Posterior vena cava (tissue), 2 donors: ENCODE results near the gene ALG11. TPM values are rescaled to one million over a fixed set of nuclear protein-coding genes. Genes with fewer than 3 reads are reported as not detected.

ENCODE experiments used
- DNase-seq: peaks from one replicate; pipeline ENCODE4 v3.0.0-alpha.2; 2020; ENCODE audit warnings: low spot score
- intact Hi-C, 2 donors: fragments of 100-400 bp; cut with DNase I; formaldehyde crosslinking; loops; one replicate each; pipeline versions ENCODE4 v1.14.1 to v1.14.2; 2022 to 2023
- total RNA-seq, 2 donors: library from RNA; stranded (reverse); fragmentation: NEBNext Ultra II Directional; extraction: Animal tissue kit (Norgen Biotek cat#: 25700); gene quantifications; one replicate each; pipeline ENCODE4 v1.2.1, GENCODE V29; 2021
- donor health status: DM: yes; HTN: yes; CAD: no.
- donor health status: DM: yes; HTN: yes; CAD: no.

The ALG11 gene
- total RNA-seq, 2 donors from 2014 or later: 27.1 to 34.9 TPM

DNA sequence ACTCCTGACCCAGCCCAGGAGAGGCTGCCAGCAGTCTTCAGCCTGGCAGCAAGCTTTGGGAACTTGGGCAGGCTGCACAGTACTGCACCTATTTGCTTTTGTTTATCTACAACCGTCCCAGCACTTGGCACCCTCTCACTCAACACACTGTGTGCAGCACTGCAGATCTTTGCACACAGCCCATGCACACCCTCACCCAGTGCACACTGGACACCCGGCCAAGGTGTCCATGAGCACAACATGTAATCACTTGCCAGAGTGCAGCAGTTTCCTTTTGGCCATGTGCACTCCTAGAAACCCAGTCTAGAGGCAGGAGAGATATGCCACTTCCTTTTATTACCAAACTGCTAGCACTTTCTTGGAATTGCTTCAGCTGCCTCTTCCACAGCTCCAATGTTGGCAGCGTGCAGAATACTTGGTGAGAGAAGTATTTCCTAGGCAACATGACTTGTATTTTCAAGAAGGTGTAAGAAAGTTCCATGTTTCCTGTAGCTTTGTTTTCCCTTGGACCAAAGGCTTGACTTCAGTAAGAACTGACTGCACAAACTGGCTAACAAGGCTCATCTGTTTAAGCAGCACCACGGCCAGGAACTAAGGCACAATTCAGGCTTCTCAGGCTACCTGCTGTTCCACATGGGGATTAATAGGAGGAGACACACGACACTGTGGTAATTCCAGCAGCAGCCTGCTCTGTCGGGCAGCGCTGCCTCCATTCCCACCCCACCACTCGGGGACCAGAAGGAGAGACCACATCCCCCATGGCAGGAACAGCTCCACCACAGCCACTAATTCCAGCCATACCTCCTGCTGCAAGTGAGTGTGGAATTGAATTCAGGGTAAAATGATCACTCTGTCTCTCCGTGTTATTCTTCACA, 16.3 kb upstream of the ALG11 start:
- intact Hi-C loops: no loop called here
- no peak for DNase-seq

DNA sequence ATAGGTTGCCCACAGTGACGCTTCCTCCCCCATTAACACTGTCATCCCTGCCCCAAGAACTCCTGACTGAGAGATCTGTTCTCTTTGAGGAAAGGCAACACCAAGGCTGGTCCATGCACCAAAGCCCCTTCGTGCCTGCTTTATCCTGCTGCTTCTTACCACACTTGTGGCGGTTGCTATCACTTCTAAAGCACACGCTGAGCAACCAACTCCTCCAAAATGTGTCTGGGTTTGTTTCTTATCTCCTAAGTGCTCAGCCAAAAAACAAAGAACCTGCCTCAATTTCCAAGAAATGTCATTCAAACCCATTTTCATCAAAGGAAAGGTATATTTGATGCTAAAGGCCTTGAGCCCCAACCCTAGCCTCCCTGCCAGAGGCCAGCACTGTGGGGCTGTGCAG, 15.6 kb upstream of the ALG11 start:
- intact Hi-C loops: no loop called here
- no peak for DNase-seq

DNA sequence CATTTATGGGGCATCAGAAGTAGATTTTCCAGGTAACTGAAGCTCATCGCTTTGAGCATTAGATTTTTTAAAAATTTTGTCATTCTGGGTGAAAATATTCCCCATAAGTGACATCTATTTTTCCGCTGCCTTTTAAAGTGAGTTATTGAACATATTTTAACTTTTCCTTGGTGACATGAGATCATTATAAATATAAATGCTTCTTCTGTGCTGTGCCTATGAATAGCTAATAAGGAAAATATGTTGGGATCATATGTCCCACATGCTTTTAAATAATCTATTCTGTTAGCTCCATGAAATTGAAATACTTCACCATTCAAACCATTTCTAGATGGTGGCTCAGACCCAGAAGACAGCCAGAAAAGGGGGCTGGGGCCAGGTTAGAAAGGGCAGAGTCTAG, 15.0 kb upstream of the ALG11 start:
- intact Hi-C loops: no loop called here
- no peak for DNase-seq

DNA sequence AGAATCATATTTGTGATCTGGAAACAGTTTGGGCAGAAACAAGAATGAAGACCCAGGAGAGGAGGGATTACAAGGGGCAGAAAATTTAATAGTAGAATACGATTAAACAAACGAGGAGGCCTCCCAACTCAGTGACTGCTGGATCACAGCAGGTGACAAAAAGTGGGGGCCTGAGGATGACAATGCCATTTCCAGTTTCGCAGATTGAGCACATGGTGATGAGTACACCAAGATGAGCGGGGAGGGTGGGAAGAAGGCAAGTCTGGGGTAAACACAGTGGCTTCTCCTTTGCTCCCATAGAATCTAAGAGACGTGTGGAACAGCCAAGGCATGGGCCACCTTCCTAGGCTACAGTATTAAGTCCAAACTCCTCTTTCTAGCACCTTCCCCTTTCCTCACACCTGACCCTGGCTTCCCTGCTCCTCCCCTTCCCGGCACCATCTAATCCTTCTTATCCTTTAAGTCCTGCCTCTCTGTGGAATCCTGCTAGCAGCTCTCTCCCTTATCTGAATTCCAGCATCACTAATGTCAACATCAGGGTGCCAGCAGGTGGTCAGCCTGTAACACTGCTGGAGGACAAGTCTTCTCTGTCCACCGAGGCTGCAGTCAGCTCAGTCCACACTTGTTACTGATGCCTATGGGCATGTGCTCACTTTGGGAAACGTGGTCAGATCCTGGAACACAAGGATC, 14.4 kb upstream of the ALG11 start:
- DNase-seq: no peak
- intact Hi-C loops: no loop called here

DNA sequence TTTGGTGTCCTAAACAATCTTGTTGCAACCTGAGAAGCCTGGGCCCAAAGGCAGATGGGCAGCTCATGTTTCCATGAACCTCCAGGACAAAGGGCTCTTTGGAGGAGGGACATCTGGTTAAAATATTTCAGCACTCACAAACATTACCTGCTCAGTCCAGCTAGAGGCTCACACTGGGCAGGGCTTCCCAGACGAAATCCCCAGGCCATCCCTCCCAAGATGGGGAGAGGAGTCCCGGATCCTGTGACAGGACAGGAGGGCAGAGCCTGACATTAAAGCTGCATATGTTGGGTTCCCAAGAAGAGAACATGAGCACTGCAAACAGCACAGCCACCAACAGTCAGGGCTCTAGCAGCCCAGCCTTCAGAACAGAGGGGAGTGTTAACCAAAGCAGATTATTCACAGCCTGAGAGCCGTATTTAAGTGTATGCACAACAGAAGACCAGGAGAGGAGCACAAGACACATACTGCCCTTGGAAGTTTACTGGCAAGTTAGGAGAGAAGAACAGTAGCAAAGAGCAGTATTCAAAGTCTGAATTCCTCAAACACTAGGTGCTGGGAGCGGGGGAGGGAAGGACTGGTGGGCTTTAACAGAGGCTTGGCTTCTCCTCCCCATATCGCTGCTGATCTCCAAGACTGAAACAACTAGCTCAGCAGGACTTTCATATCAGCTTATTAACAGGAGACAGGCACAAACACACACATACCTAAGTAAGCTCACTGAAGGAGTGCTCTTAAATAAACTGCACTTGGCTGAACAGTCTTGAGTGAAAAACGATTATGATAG, 13.3 kb upstream of the ALG11 start:
- intact Hi-C loops: no loop called here
- DNase-seq: no peak

DNA sequence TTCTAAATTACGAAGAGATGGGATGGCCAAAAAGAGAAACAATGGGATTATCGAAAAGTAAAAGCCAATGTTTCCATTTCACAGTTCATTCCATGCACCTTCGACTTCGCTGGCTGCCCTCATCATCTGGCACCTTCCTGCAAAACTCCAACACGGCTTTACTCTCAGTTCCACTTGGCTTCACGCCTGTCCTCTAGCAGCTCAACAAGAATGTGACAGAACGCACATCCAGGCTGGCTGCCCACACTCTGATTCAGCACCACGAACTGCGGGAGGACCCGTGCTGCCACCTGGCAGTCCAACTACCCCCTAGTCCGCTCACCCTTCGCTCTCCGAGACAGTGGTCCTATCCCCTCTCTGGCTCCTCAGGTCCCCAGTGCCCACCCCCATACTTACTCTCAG, 12.7 kb upstream of the ALG11 start:
- peak; percentile 77 for DNase-seq
- intact Hi-C loops: no loop called here

DNA sequence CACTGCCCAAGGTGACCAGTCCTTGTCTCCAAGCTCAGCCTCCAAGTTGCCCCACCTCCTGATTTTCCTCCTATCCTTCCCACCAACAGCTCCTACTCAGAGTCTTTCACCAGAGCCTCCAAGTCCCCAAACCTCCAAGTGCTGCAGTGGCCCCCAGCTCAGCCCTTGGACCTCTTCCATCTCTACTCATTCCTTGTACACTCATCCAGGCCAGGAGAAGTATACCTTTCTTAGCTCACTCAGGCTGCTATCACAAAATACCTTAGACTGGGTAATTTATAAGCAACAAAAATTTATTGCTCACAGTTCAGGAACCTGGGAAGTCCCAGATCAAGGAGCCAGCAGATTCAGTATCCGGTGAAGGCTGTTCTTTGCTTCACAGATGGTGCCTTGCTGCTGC, 12.3 kb upstream of the ALG11 start:
- no peak for DNase-seq
- intact Hi-C loops: no loop called here

DNA sequence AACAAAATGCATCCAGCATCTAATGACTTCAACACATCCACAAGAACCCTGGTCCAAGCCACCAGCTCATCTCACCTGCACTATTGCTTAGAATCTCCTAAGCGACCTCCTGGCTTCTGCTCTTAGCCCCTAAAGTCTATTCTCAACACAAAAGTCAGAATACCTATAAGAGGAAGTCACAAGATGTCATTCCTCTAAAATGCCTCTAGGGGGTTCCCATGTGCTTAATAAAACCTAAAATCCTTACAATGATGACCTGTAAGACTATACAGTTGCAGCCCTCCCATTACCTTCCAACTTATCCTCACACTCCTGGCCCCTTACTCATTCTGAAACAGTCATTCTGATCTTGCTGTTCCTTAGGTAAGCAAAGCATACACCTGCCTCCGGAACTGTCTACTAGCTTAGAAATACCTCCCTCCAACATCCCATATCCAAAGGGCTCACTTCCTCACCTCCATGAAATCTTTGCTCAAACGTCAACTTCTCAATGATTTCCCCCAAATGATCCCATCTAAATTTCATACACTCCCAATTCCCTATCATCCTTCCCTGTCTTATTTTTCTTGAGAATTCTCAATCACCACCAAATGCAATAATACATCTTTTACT, 11.0 kb upstream of the ALG11 start:
- DNase-seq: no peak
- intact Hi-C loops: loop anchor here in 1 of 2 donors (1.0 kb wide), 1 partner anchor 35 kb away; no protein-coding TSS in a partner anchor

DNA sequence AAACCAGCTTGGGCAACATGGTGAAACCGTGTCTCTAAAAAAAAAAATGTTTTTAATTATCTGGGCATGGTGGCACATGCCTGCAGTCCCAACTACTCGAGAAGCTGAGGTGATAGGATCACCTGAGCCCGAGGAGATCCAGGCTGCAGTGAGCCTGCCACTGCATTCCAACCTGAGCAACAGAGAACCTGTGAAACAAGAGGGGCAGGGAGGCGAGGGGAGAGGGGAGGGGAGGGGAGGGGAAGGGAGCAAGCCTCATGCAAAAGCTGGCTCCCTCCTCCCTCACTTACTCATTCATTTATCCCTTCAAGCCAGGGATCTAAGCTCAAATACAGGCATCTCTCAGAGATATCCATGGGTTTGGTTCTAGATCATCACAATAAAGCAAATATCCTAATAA, 9.8 kb upstream of the ALG11 start:
- DNase-seq: no peak
- intact Hi-C loops: no loop called here

DNA sequence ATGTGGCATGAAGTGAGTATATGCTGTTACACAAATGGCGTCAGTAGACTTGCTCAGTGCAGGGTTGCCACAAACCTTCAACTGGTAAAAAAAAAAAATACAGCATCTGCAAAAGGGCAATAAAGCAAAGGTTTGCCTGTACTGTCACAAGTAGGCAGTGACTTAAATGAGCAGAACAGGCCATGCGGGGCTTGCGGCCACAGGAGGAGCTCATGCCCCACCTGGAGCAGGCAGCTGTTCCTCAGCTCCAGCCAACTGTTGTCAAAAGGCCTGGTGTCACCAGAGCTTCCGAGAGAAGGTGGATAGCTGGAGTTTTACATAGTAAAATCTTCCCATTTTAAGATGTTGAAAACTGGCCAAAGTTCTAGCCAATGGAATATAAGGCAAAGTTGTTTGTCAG, 8.7 kb upstream of the ALG11 start:
- intact Hi-C loops: no loop called here
- DNase-seq: no peak

DNA sequence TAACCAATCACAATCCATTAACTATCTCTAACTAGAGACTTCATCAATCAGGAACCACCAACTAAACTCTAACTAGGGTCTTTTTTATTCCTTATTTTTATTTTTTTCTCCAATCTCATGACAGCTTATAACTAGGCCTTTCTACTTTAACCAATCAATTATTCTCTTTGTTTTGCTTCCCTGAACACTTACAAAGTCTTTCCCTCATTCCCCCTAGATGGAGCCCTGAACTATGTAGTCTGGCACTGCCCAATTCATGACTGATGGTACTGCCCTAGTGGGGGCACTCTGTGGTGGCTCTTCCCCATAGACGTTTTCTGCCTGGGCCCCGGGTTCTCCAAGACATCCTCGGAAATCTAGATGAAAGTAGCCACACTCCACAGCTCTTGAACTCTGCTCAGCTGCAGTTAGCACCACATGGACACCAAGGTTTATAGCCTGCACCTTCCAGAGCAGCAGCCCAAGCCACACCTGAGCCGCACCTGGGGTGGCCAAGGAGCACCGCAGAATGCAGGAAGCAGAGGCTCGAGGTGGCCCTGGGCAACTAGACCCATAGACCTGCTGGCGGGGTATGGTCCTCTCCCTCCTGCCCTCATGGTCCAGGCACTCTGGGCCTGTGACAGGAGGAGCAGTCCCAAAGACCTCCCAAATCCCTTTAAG, 7.6 kb upstream of the ALG11 start:
- intact Hi-C loops: no loop called here

DNA sequence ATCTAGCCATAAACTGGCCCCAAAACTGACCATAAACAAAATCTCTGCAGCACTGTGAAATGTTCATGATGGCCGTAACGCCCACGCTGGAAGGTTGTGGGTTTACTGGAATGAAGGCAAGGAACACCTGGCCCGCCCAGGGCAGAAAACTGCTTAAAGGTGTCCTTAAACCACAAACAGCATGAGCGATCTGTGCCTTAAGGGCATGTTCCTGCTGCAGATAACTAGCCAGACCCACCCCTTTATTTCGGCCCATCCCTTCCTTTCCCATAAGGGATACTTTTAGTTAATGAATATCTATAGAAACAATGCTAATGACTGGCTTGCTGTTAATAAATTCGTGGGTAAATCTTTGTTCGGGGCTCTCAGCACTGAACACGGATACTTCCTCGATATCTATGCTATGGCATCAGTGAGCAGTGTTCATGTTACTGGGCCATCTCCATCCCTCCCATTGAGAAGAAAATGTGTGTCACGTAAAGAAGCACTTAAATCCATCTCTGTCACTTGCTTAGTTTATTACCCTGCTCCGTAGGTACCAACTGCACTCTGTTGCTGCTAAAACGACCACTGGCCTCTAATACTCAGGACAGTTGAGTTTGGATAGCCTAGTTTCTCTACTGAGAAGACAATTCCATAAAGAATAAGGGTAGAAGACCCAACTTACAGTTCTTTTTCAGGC, 6.2 kb upstream of the ALG11 start:
- intact Hi-C loops: no loop called here
- no peak for DNase-seq

More for the DNA sequence above, 7.6 kb upstream of the ALG11 start:
- DNase-seq: no peak

DNA sequence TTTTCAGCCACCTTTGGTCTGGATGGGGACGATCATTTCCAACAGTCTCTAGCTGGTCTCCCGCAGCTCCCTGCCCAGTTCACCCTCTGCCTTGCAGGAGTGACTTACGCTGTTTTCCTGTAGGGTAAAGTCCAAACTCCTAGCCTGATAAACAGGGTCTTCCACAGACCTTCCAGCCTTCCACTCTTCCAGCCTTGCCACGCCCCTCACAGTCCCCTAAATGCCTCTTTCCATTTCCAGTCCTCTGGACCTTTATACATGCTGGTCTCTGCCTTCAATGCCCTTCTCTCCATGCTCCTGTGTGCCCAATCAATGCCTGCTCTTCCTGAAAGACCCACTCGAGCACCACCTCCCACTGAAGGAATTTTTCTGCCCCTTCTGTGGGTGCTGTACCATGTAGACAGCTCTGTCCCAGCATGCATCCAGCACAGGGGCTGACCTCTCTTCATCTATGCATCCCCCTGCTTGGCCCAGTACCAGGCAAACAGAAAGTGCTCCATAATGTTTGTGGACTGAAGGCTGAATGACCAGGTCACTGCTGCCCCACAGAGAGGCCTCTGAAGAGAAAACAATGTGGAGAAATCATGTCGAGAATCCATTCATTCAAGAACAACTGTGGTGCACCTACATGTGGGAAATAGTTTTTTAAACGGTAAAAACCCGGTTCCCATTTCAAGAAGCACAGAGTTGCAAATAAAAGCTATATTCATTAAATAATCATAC, 5.5 kb upstream of the ALG11 start:
- no peak for DNase-seq
- intact Hi-C loops: loop anchor here in 1 of 2 donors (1.0 kb wide), 1 partner anchor 10 kb away; no protein-coding TSS in a partner anchor

DNA sequence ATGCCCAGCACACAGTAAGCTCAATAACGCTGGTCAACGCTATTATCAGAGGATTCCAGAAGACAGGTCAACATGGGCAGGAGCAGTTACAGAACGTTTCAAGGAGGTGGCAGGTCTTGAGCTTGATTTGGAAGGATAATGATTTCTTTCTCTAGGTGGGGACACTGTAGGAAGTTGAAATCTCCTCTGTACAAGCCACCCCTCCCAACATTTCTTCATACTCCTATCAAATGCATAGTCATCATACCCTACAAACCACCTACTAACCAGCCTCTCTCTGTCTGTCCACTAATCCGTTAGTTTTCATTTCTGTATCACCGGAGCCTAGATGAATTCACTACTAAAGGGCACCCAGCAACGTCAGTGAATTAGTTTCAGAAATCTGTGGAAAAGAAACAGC, 2.3 kb upstream of the ALG11 start:
- intact Hi-C loops: loop anchor here (5.0 to 10.0 kb wide), 2 partner anchors 115 to 117 kb away; partner anchors contain the start of gene NEK5 (in 2 of the 2)
- DNase-seq: no peak

DNA sequence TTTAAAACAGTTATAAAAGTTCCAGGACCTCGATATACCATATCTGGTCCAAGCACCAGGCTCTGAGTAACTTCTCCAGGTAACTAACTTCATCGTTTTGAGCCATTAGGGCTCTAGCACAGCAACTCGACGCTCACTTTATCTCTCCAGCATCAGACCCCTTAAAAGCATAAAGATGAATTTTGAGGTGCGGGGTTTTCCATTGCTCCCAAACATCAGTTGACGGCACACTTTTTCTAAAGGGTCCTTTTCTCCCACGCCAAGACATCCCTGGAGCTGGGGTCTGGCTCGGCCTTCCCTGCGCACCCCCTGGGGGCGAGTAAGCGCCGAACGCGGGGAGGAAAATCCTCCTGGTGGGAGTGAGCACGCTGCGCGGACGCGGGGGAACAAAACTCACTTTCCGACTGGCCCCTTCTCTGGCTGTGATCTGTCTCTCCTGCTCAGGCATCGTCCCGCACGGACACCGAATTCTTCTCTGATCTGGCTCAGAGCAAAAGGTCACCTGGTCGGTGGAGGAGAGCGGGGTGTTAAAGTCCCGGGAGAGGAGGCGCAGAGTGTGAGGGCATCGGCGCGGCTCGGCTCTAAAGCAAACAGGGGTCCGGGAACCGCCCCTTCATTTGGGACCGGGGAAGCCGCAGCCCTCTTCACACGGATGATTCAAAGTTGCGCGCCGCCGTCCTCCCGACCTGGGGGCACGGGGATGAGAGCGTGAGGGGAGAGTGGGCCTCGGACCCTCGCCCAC, 1.1 kb upstream of the ALG11 start, which contains the start of gene ATP7B:
TSS of gene ATP7B (minus strand) at position 561 of the 742 bp plus-strand sequence. CDS start at position 448, 113 bp downstream.
- DNase-seq: no peak

DNA sequence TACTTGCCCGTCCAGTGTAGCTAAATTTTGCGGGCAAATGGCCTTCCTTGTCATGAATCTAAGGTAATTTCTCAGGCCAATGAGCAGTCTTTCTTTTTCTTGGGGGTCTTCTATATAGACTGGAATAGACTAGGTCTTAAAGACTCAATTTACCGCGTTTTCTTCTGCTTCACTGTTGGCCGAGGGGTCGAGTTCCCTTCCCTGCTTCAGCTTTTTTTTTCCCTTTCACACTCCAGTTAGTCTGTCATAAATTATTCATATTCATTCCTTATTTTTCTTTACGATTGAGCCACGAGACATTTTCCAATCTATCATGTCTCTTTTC, 276 bp downstream of the ALG11 start:
- DNase-seq: no peak
- intact Hi-C loops: loop anchor here (5.0 to 10.0 kb wide), 2 partner anchors 112 to 115 kb away; partner anchors contain the start of gene NEK5 (in 2 of the 2)

More for the DNA sequence above, 1.1 kb upstream of the ALG11 start, which contains the start of gene ATP7B:
- intact Hi-C loops: loop anchor here (5.0 to 10.0 kb wide), 2 partner anchors 114 to 116 kb away; partner anchors contain the start of gene NEK5 (in 2 of the 2)

DNA sequence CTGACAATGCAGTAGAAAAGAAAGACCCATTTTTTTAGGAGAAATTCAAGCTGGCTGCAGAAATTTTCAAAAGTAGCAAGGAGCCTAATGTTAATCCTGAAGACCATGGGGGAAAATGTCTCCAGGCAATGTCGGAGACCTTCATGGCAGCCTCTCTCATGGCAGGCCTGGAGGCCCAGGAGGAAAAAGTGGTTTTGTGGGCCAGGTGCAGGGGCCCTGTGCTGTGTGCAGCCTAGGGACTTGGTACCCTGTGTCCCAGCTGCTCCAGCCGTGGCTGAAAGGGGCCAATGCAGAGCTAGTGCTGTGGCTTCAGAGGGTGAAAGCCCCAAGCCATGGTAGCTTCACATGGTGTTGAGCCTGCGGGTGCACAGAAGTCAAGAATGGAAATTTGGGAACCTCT, 4.1 kb downstream of the ALG11 start:
- DNase-seq: no peak
- intact Hi-C loops: loop anchor here in 1 of 2 donors (1.0 to 10.0 kb wide), 2 partner anchors 9 to 109 kb away; partner anchors contain the start of gene NEK5
